Lung (tissue), 12 donors: ENCODE data around the gene FAT1. TPM values are rescaled to one million over a fixed set of nuclear protein-coding genes. Genes with fewer than 3 reads are reported as not detected.
"Not testable (repeated sequence)": the region's sequence is repeated elsewhere in the genome, so short reads cannot be mapped to it uniquely, and the experiment has no call there.

Experiments used
- ATAC-seq: fragments of 200-7000 bp; cut with Tn5 transposase; one replicate; pipeline ENCODE4 v1.9.1; 2020; ENCODE audit warnings: moderate number of reproducible peaks; ENCODE audit not compliant: insufficient read depth, low FRiP score
- DNase-seq, 3 donors: peaks; one replicate each; pipeline ENCODE4 v3.0.0-alpha.2; 2013 to 2017
- H3K27ac ChIP-seq, 2 donors: one replicate each; pipeline ENCODE4 v1.5.1; 2013; ENCODE audit warnings: mild to moderate bottlenecking in 2 of 2, moderate library complexity in 2 of 2, control low read depth in 1 of 2, inconsistent platforms in 1 of 2, low read depth in 1 of 2, low read length in 1 of 2
- H3K27me3 ChIP-seq, 3 donors: one replicate each; pipeline ENCODE4 v1.5.1; 2013; ENCODE audit warnings: low read length in 2 of 3; ENCODE audit not compliant: control insufficient read depth in 3 of 3, insufficient read depth in 3 of 3
- H3K36me3 ChIP-seq, 4 donors: one replicate each; pipeline ENCODE4 v1.5.1; 2013; ENCODE audit warnings: low read length in 4 of 4, mild to moderate bottlenecking in 1 of 4, moderate library complexity in 1 of 4; ENCODE audit not compliant: control insufficient read depth in 4 of 4, insufficient read depth in 4 of 4
- H3K4me1 ChIP-seq, 5 donors: one replicate each; pipeline ENCODE4 v1.5.1; 2013; ENCODE audit warnings: low read length in 5 of 5, mild to moderate bottlenecking in 2 of 5, moderate library complexity in 1 of 5; ENCODE audit not compliant: control insufficient read depth in 5 of 5, insufficient read depth in 5 of 5
- H3K4me3 ChIP-seq: one replicate; pipeline ENCODE4 v1.5.1; 2013; ENCODE audit warnings: mild to moderate bottlenecking, control low read depth, moderate library complexity
- H3K9ac ChIP-seq, 2 donors: one replicate each; pipeline ENCODE4 v1.5.1; 2013; ENCODE audit warnings: low read length in 2 of 2, control low read depth in 1 of 2; ENCODE audit not compliant: insufficient read depth in 1 of 2
- H3K9me3 ChIP-seq, 4 donors: one replicate each; pipeline ENCODE4 v1.5.1; 2013; ENCODE audit warnings: low read length in 3 of 4, mild to moderate bottlenecking in 1 of 4, moderate library complexity in 1 of 4; ENCODE audit not compliant: control insufficient read depth in 4 of 4, insufficient read depth in 3 of 4
- WGBS, 2 donors: extraction: QIAGEN DNeasy Blood & Tissue Kit; methylation state at CpG; one replicate each; pipeline ENCODE4 v1.1.7; 2013; 5-methylcytosine and 5-hydroxymethylcytosine counted together
- polyA plus RNA-seq, 2 donors: library from polyadenylated mRNA; stranded (reverse); fragments of 200-250 nt; gene quantifications; one replicate each; pipeline ENCODE4 v1.2.1, GENCODE V29; 2013
- total RNA-seq, 2 donors: library from RNA; depleted of rRNA in 1 of 2; stranded (reverse); fragments of >200 nt in 1 of 2; gene quantifications; one replicate each; pipeline ENCODE4 v1.2.1, GENCODE V29; 2014 to 2021
- TF ChIP-seq, protein P1 (sequence below): IDR thresholded peaks from 2 replicates; pipeline ENCODE4 v1.5.1; 2012; ENCODE audit warnings: mild to moderate bottlenecking; ENCODE audit errors: control extremely low read depth, extremely low read depth
- donor health status: control.
- donor health status: control.
- donor health status: Bipolar disorder and iron deficiency.
- donor health status: healthy.
- donor health status: DM: yes; HTN: yes; CAD: no.

Gene FAT1
- total and polyA plus RNA-seq, 4 donors = 19.4 to 318 (median 72.3) TPM

DNA sequence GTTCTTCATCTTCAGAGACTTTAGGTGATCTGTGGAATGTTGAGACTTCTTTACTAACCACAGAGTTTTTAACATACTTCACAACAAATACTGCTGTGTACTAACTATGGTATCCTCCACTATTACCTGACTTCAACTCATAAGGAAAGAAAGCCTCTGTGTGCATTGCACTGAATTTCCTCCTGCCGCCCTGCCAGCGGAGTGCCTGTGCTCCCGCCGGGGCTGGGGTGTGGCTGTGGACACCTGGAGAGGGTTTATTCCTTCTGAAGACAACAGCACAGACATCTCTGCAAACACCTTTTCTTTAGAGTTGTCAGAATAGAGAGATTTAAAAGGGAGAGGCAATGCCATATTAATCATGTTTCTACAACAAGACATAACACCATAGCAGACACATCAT lies 63.3 kb downstream of the FAT1 start:
- no peaks in the 10 kb centered on the region for H3K4me1 ChIP-seq
- TF ChIP-seq, protein P1, sequence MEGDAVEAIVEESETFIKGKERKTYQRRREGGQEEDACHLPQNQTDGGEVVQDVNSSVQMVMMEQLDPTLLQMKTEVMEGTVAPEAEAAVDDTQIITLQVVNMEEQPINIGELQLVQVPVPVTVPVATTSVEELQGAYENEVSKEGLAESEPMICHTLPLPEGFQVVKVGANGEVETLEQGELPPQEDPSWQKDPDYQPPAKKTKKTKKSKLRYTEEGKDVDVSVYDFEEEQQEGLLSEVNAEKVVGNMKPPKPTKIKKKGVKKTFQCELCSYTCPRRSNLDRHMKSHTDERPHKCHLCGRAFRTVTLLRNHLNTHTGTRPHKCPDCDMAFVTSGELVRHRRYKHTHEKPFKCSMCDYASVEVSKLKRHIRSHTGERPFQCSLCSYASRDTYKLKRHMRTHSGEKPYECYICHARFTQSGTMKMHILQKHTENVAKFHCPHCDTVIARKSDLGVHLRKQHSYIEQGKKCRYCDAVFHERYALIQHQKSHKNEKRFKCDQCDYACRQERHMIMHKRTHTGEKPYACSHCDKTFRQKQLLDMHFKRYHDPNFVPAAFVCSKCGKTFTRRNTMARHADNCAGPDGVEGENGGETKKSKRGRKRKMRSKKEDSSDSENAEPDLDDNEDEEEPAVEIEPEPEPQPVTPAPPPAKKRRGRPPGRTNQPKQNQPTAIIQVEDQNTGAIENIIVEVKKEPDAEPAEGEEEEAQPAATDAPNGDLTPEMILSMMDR = no peak
- WGBS, 2 donors = 95 to 98% methylated on average over 4 of the region's 4 CpGs
- H3K9ac ChIP-seq = no peak overlapping the region
- peaks cover 0 to 26% (median 9%) of the 10 kb centered on the region in 4 donors for H3K36me3 ChIP-seq
- H3K27me3 ChIP-seq = no peaks in the 10 kb centered on the region
- H3K27ac ChIP-seq = no peak overlapping the region
- H3K9me3 ChIP-seq = no peaks in the 10 kb centered on the region
- no peak for DNase-seq
- ATAC-seq = no peak
- no peak overlapping the region for H3K4me3 ChIP-seq

DNA sequence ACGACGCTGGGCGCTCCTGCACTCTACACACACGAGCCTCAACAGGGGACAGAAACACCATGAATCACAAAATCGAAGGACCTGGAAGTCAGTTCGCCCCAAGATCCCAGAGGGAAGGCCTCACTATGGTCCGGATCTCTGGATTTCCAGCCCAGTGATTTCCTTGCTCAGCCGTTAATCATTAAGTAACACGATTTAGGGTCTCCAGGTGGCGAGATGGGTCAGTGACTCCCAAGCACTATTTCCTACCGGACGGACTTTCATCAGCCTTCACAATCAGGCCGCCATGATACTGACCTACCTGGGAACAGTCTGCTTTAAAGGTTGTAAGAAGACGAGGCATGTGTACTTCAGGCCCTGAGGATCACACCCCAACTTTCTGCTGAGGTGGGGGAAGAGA lies 63.7 kb downstream of the FAT1 start:
- TF ChIP-seq, protein P1 = no peak
- H3K27ac ChIP-seq = no peak overlapping the region

DNA sequence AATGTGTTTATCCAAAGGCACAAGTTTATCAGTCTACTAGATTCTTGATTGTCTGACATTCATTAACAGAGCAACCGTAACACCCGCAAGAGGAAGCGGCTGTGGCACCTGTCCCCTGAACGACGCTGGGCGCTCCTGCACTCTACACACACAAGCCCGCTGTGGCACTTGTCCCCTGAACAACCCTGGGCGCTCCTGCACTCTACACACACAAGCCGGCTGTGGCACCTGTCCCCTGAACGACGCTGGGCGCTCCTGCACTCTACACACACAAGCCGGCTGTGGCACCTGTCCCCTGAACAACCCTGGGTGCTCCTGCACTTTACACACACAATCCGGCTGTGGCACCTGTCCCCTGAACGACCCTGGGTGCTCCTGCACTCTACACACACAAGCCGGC lies 64.2 kb downstream of the FAT1 start:
- not testable (repeated sequence) for H3K27me3 ChIP-seq, DNase-seq, ATAC-seq, H3K4me1 ChIP-seq, H3K4me3 ChIP-seq, H3K9ac ChIP-seq, H3K27ac ChIP-seq, H3K9me3 ChIP-seq
- 85 to 90% methylated on average over 16 of the region's 16 CpGs for WGBS, 2 donors
- H3K36me3 ChIP-seq = peaks cover 0 to 26% (median 8%) of the 10 kb centered on the region in 4 donors

More for the DNA sequence above, 63.7 kb downstream of the FAT1 start:
- Histone ChIP-seq H3K4me3 (no peak overlapping the region), H3K4me1 (no peaks in the 10 kb centered on the region), H3K36me3 (peaks cover 0 to 26% (median 9%) of the 10 kb centered on the region in 4 donors), H3K9me3 (no peaks in the 10 kb centered on the region), H3K27me3 (no peaks in the 10 kb centered on the region), H3K9ac (no peak overlapping the region)
- ATAC-seq (no peak), DNase-seq (no peak)
- 85 to 93% methylated on average over 14 of the region's 14 CpGs for WGBS, 2 donors

DNA sequence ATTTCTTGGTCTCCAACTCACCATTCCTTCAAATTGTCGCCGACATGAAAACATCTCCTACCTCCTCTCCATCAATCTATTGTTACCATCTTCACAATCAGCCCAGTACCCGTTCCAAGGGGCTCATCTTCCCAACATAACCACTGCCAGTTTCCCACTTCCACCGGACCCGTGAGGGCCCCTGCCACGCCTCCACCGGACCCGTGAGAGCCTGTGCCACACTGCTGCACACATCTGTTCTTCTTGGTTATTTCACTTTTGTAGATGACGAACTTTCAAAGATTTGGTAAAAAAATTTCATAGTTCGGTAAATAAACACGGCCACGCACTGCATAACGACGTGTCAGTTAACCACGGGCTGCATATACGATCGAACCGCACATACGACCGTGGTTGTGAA lies 65.0 kb downstream of the FAT1 start:
- TF ChIP-seq, protein P1 = no peak
- Histone ChIP-seq H3K9me3 (no peaks in the 10 kb centered on the region), H3K27me3 (no peaks in the 10 kb centered on the region), H3K9ac (no peak overlapping the region), H3K36me3 (peaks cover 0 to 26% (median 8%) of the 10 kb centered on the region in 4 donors), H3K4me3 (no peak overlapping the region), H3K27ac (no peak overlapping the region), H3K4me1 (no peaks in the 10 kb centered on the region)
- 94 to 95% methylated on average over 20 of the region's 20 CpGs for WGBS, 2 donors
- ATAC-seq (no peak), DNase-seq (no peak)
